Ishikawa (cell line): ENCODE data around the gene GRHL1.

ENCODE experiments used
- CREB1 ChIP-seq: IDR thresholded peaks from 2 replicates; pipeline ENCODE4 v1.6.1; 2012; ENCODE audit warnings: low read depth
- EGR1 ChIP-seq: IDR thresholded peaks from 2 replicates; pipeline ENCODE4 v1.6.1; 2012
- EP300 ChIP-seq: IDR thresholded peaks from 2 replicates; pipeline ENCODE4 v1.6.1; 2012; ENCODE audit warnings: borderline replicate concordance
- REST ChIP-seq: IDR thresholded peaks from 2 replicates; pipeline ENCODE4 v1.6.1; 2012; ENCODE audit warnings: low read depth, mild to moderate bottlenecking
- TAF1 ChIP-seq: IDR thresholded peaks from 2 replicates; pipeline ENCODE4 v1.6.1; 2012; ENCODE audit warnings: low read depth, mild to moderate bottlenecking
- TEAD4 ChIP-seq: IDR thresholded peaks from 2 replicates; pipeline ENCODE4 v1.6.1; 2012
- USF1 ChIP-seq: IDR thresholded peaks from 2 replicates; pipeline ENCODE4 v1.6.1; 2012
- YY1 ChIP-seq: IDR thresholded peaks from 2 replicates; pipeline ENCODE4 v1.6.1; 2012; ENCODE audit warnings: low read depth

- TF ChIP-seq USF1 (no peak), YY1 (no peak), CREB1 (no peak), EGR1 (no peak), EP300 (no peak), TAF1 (no peak), REST (no peak), TEAD4 (no peak)
These were observed 44.8 kb downstream of the GRHL1 start for GRCh38 chr2:9996321-9996720.
